ENCODE results near the gene NUP62. TPM values are rescaled to one million over a fixed set of nuclear protein-coding genes. Genes with fewer than 3 reads are reported as not detected.

NUP62 gene
- total RNA-seq, 1 donor from 2014 or later, result 85.9 TPM

DNA sequence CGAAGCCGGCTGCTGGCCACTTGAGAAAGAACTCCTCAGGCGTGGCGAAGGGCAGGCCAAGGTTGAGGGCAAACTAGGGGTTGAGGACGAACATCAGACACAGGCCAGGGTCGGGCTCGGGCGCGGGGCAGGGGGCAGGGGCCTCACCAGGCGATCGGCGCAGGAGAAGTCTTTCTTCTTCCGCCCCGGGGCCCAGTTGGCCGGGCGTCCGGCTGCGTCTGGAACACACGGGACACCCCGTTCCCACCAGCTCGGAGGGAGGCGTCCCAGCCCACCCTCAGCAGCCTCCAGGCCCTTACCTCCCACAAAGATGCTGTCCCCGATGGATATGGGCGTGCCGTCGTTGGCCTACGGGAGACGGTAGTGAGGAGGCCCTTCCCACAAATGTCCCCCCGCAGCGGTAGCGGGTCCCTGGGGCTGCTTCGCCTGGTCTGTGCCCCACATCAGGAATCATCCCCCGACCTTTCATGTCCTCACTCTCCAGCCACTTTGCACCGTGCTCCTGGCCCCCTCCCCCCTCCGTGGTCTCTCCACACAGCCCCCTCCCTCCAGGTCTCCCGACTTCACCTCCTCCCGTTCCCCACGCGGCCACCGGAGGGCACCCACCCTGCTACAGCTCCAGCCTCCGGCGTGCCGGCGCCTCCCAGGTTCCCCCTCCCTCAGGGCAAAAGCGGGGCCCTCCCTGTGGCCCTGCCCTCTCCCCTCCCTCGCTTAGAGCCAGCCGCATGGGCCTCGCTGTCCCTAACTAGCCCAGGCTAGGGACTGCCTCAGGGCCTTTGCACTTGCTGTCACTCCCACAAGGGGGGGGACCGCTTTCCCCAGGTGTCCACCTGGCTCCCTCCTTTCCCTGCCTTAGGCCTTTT, 66.7 kb downstream of the NUP62 start:
- H3K27ac Mint-ChIP-seq, result no peak overlapping the region
- DNase-seq (ENCODE audit: low spot score, unreplicated experiment), result no peak

DNA sequence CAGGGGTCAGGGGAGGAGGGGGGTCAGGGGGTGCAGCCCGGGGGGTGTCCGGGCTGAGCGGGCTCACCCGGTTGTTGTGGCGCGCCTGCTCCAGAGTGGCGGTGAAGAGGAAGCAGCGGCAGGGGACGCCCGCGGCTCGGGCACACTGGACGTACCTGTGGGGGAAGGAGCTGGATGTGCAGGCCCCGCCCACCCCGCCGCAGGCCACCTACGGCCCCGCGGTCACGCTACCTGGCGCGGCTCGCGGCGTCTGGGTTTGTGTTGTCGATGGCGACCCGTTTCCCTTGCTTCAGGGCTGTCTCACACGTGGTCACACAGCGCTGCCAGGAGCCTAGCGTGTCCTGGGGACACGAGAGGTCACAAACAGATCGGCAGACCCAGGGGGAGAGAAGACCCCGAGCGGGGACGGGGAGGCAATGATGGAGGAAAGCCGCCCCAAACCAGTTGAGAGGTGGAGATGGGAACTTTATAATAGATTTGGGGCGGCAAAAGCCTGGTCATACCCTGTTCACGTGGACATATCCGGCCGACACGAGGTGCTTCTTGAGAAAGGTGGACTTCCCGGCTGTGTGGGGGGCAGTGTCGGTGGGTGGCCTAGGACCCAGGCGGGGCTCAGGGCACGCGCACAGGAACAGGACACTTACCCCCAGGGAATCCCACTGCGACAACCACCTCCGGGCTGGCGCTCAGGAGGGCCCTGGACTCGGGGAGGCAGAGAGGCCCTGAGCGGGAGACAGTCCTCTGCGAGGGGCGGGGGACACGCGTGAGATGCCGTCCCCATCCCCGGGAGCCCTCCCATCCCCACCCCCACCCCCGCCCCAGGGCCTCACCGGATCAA, 67.5 kb downstream of the NUP62 start:
- DNase-seq (ENCODE audit: low spot score, unreplicated experiment), result no peak
- H3K4me1 Mint-ChIP-seq (ENCODE audit: low read depth), result peaks cover 11% of the 10 kb centered on the region
- peaks cover 21% of the 10 kb centered on the region for H3K36me3 Mint-ChIP-seq (ENCODE audit: insufficient read depth)
- no peaks in the 10 kb centered on the region for H3K27me3 Mint-ChIP-seq
- TF ChIP-seq, protein P1, sequence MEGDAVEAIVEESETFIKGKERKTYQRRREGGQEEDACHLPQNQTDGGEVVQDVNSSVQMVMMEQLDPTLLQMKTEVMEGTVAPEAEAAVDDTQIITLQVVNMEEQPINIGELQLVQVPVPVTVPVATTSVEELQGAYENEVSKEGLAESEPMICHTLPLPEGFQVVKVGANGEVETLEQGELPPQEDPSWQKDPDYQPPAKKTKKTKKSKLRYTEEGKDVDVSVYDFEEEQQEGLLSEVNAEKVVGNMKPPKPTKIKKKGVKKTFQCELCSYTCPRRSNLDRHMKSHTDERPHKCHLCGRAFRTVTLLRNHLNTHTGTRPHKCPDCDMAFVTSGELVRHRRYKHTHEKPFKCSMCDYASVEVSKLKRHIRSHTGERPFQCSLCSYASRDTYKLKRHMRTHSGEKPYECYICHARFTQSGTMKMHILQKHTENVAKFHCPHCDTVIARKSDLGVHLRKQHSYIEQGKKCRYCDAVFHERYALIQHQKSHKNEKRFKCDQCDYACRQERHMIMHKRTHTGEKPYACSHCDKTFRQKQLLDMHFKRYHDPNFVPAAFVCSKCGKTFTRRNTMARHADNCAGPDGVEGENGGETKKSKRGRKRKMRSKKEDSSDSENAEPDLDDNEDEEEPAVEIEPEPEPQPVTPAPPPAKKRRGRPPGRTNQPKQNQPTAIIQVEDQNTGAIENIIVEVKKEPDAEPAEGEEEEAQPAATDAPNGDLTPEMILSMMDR (IDR thresholded peaks at IDR 0.05; ENCODE audit: unreplicated experiment), result no peak
- peak overlapping the region; percentile 45 for H3K27ac Mint-ChIP-seq
- no peaks in the 10 kb centered on the region for H3K9me3 Mint-ChIP-seq (ENCODE audit: low read depth)
- H3K4me3 Mint-ChIP-seq (ENCODE audit: low read depth), result no peak overlapping the region

More for the DNA sequence above, 66.7 kb downstream of the NUP62 start:
- Mint-ChIP-seq H3K9me3 (ENCODE audit: low read depth) (no peaks in the 10 kb centered on the region), H3K4me1 (ENCODE audit: low read depth) (peaks cover 13% of the 10 kb centered on the region), H3K36me3 (ENCODE audit: insufficient read depth) (peaks cover 22% of the 10 kb centered on the region), H3K4me3 (ENCODE audit: low read depth) (no peak overlapping the region), H3K27me3 (no peaks in the 10 kb centered on the region)
- TF ChIP-seq, protein P1 (IDR thresholded peaks at IDR 0.05; ENCODE audit: unreplicated experiment), result peak; percentile 31

DNA sequence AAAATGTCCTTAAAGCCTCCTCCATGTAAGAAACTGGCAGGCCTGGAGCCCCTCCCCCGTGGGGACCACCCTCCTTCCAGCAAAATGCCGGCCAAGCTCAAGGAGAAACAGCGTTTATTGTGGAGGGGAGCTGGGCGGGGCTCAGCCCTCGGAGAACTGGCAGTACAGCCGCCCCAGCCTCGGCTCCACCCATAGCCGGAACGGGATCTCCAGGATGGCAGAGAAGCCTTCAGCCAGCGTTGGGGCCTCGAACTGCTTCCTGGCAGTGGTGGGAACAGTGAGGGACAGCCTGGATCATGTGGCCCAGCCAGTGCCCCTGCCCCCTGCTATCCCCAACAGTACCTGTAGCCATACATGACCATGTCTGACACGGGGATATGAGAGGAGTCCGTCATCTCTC, 68.2 kb downstream of the NUP62 start:
- TF ChIP-seq, protein P1 (IDR thresholded peaks at IDR 0.05; ENCODE audit: unreplicated experiment), result no peak
- Mint-ChIP-seq H3K4me1 (ENCODE audit: low read depth) (peaks cover 5% of the 10 kb centered on the region), H3K27ac (no peak overlapping the region), H3K9me3 (ENCODE audit: low read depth) (no peaks in the 10 kb centered on the region), H3K4me3 (ENCODE audit: low read depth) (no peak overlapping the region), H3K27me3 (no peaks in the 10 kb centered on the region), H3K36me3 (ENCODE audit: insufficient read depth) (peaks cover 20% of the 10 kb centered on the region)
- no peak for DNase-seq (ENCODE audit: low spot score, unreplicated experiment)

GRCh38 chr19:49860336-49861102, 68.8 kb downstream of the NUP62 start:
- Mint-ChIP-seq H3K4me1 (ENCODE audit: low read depth) (peaks cover 2% of the 10 kb centered on the region), H3K36me3 (ENCODE audit: insufficient read depth) (peaks cover 18% of the 10 kb centered on the region), H3K4me3 (ENCODE audit: low read depth) (no peak overlapping the region), H3K27me3 (no peaks in the 10 kb centered on the region), H3K27ac (no peak overlapping the region), H3K9me3 (ENCODE audit: low read depth) (no peaks in the 10 kb centered on the region)
- TF ChIP-seq, protein P1 (IDR thresholded peaks at IDR 0.05; ENCODE audit: unreplicated experiment), result no peak
- DNase-seq (ENCODE audit: low spot score, unreplicated experiment), result no peak
